Lung (tissue), 12 donors: ENCODE data around the gene FNDC11. TPM values are rescaled to one million over a fixed set of nuclear protein-coding genes. Genes with fewer than 3 reads are reported as not detected.

Source experiments
- ATAC-seq: fragments of 200-7000 bp; cut with Tn5 transposase; one replicate; pipeline ENCODE4 v1.9.1; 2020; ENCODE audit warnings: moderate number of reproducible peaks; ENCODE audit not compliant: insufficient read depth, low FRiP score
- DNase-seq, 3 donors: peaks; one replicate each; pipeline ENCODE4 v3.0.0-alpha.2; 2013 to 2017
- H3K27ac ChIP-seq, 2 donors: one replicate each; pipeline ENCODE4 v1.5.1; 2013; ENCODE audit warnings: mild to moderate bottlenecking in 2 of 2, moderate library complexity in 2 of 2, control low read depth in 1 of 2, inconsistent platforms in 1 of 2, low read depth in 1 of 2, low read length in 1 of 2
- H3K27me3 ChIP-seq, 3 donors: one replicate each; pipeline ENCODE4 v1.5.1; 2013; ENCODE audit warnings: low read length in 2 of 3; ENCODE audit not compliant: control insufficient read depth in 3 of 3, insufficient read depth in 3 of 3
- H3K36me3 ChIP-seq, 4 donors: one replicate each; pipeline ENCODE4 v1.5.1; 2013; ENCODE audit warnings: low read length in 4 of 4, mild to moderate bottlenecking in 1 of 4, moderate library complexity in 1 of 4; ENCODE audit not compliant: control insufficient read depth in 4 of 4, insufficient read depth in 4 of 4
- H3K4me1 ChIP-seq, 5 donors: one replicate each; pipeline ENCODE4 v1.5.1; 2013; ENCODE audit warnings: low read length in 5 of 5, mild to moderate bottlenecking in 2 of 5, moderate library complexity in 1 of 5; ENCODE audit not compliant: control insufficient read depth in 5 of 5, insufficient read depth in 5 of 5
- H3K4me3 ChIP-seq: one replicate; pipeline ENCODE4 v1.5.1; 2013; ENCODE audit warnings: mild to moderate bottlenecking, control low read depth, moderate library complexity
- H3K9ac ChIP-seq, 2 donors: one replicate each; pipeline ENCODE4 v1.5.1; 2013; ENCODE audit warnings: low read length in 2 of 2, control low read depth in 1 of 2; ENCODE audit not compliant: insufficient read depth in 1 of 2
- H3K9me3 ChIP-seq, 4 donors: one replicate each; pipeline ENCODE4 v1.5.1; 2013; ENCODE audit warnings: low read length in 3 of 4, mild to moderate bottlenecking in 1 of 4, moderate library complexity in 1 of 4; ENCODE audit not compliant: control insufficient read depth in 4 of 4, insufficient read depth in 3 of 4
- WGBS, 2 donors: extraction: QIAGEN DNeasy Blood & Tissue Kit; methylation state at CpG; one replicate each; pipeline ENCODE4 v1.1.7; 2013; 5-methylcytosine and 5-hydroxymethylcytosine counted together
- polyA plus RNA-seq, 2 donors: library from polyadenylated mRNA; stranded (reverse); fragments of 200-250 nt; gene quantifications; one replicate each; pipeline ENCODE4 v1.2.1, GENCODE V29; 2013
- total RNA-seq, 2 donors: library from RNA; depleted of rRNA in 1 of 2; stranded (reverse); fragments of >200 nt in 1 of 2; gene quantifications; one replicate each; pipeline ENCODE4 v1.2.1, GENCODE V29; 2014 to 2021
- TF ChIP-seq, protein P1 (sequence below): IDR thresholded peaks from 2 replicates; pipeline ENCODE4 v1.5.1; 2012; ENCODE audit warnings: mild to moderate bottlenecking; ENCODE audit errors: control extremely low read depth, extremely low read depth
- donor health status: control.
- donor health status: control.
- donor health status: Bipolar disorder and iron deficiency.
- donor health status: healthy.
- donor health status: DM: yes; HTN: yes; CAD: no.

FNDC11 gene
- total and polyA plus RNA-seq, 4 donors, result 1.0 to 3.2 (median 2.3) TPM

GRCh38 chr20:63562461-63563224 is 8.7 kb downstream of the FNDC11 start:
- ATAC-seq, result no peak
- TF ChIP-seq, protein P1, sequence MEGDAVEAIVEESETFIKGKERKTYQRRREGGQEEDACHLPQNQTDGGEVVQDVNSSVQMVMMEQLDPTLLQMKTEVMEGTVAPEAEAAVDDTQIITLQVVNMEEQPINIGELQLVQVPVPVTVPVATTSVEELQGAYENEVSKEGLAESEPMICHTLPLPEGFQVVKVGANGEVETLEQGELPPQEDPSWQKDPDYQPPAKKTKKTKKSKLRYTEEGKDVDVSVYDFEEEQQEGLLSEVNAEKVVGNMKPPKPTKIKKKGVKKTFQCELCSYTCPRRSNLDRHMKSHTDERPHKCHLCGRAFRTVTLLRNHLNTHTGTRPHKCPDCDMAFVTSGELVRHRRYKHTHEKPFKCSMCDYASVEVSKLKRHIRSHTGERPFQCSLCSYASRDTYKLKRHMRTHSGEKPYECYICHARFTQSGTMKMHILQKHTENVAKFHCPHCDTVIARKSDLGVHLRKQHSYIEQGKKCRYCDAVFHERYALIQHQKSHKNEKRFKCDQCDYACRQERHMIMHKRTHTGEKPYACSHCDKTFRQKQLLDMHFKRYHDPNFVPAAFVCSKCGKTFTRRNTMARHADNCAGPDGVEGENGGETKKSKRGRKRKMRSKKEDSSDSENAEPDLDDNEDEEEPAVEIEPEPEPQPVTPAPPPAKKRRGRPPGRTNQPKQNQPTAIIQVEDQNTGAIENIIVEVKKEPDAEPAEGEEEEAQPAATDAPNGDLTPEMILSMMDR, result no peak

DNA sequence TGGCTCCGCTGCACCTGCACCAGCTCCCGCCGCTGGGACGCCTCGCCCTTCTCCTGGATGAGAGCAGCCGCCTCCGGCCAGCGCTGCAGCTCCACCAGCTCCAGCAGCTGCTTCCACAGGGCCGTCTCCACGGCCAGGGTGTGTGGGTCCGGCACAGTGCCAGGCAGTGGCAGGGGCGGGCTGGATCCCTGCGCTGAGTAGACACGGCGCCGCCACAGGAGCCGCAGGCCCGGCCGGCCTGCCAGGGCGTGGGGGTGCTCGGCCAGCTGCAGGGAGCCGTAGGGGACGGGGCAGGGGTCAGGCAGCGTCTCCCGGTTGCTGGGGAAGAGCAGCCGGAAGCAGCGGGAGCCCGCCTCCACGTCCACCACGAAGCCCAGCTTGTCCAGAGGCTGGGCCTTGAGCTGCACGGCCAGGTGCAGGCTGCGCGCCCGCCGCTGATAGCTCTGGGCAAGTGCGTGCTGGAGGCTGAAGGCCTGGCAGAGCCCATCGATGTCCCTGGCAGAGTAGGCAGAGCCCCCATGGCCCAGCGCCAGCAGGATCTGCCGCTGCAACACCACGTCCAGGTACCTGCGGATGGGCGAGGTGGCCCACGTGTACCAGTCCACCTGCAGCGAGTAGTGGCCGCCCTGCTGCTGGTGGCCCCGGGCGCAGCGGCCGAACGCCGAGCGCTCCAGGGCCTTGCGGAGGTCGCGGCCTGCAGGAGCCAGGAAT is 9.4 kb downstream of the FNDC11 start:
- DNase-seq, result no peak
- TF ChIP-seq, protein P1, result no peak
- no peak overlapping the region for H3K27ac ChIP-seq
- 95 to 97% methylated on average over 54 to 55 of the region's 55 CpGs for WGBS, 2 donors
- H3K9ac ChIP-seq, result no peak overlapping the region
- H3K9me3 ChIP-seq, result peaks cover 0 to 8% (median 0%) of the 10 kb centered on the region in 4 donors
- H3K27me3 ChIP-seq, result no peaks in the 10 kb centered on the region
- H3K4me1 ChIP-seq, result no peaks in the 10 kb centered on the region
- ATAC-seq, result no peak
- no peak overlapping the region for H3K4me3 ChIP-seq
- H3K36me3 ChIP-seq, result peaks cover 3 to 79% (median 6%) of the 10 kb centered on the region in 4 donors

More at GRCh38 chr20:63562461-63563224, 8.7 kb downstream of the FNDC11 start:
- 95 to 96% methylated on average over 52 to 54 of the region's 54 CpGs for WGBS, 2 donors
- Histone ChIP-seq H3K36me3 (peaks cover 3 to 83% (median 6%) of the 10 kb centered on the region in 4 donors), H3K9ac (no peak overlapping the region), H3K9me3 (peaks cover 0 to 8% (median 0%) of the 10 kb centered on the region in 4 donors), H3K4me1 (no peaks in the 10 kb centered on the region), H3K27ac (no peak overlapping the region), H3K4me3 (no peak overlapping the region), H3K27me3 (no peaks in the 10 kb centered on the region)
- no peak for DNase-seq

DNA sequence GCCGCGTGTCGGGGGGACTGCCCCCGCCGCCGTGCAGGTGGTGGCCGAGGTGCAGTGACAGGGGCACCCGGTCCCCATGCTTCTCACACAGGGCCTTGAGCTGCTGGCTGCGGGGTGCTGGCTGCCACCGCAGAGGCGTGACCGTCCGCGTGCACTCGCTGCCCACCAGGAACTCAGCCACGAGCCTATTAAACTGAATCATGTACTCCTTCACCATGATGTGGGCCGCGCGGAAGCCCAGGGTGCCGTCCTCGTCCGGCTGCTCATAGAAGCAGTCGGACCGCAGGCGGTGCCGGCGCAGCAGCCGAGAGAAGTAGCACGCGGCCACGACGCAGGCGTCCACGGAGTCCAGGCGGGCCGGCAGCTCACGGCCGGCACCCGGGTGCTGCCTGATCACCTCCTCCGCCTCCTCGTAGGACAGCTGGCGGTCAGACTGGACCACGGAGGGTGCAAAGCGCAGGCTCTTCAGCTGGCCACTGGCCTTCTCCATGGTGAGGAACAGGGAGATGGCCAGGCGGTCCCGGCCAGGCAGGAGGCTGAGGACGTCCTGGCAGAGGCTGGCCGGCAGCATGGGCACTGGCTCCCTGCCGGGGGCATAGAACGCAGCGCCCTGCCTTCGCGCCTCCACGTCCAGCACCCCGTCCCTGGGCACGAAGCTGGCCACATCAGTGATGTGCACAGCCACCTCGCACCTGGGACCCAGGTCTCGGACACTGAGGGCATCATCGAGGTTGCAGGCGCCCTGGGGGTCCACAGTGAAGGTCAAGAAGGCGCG is 10.3 kb downstream of the FNDC11 start:
- ATAC-seq (no peak), DNase-seq (no peak)
- Histone ChIP-seq H3K4me1 (no peaks in the 10 kb centered on the region), H3K27ac (no peak overlapping the region), H3K27me3 (no peaks in the 10 kb centered on the region), H3K9me3 (peaks cover 0 to 8% (median 0%) of the 10 kb centered on the region in 4 donors), H3K4me3 (no peak overlapping the region), H3K9ac (no peak overlapping the region), H3K36me3 (peaks cover 3 to 77% (median 6%) of the 10 kb centered on the region in 4 donors)
- TF ChIP-seq, protein P1, result no peak
- 96% methylated on average over 62 of the region's 62 CpGs for WGBS, 2 donors
